NCI-H187 treated with DMSO at 0.1 percent for 48 hours (cell line): ENCODE results near the gene TSPAN13.

ENCODE experiments used
- DNase-seq: peaks from one replicate; lab custom pipeline; 2025; lab: John Stamatoyannopoulos, UW

The TSPAN13 gene

DNA sequence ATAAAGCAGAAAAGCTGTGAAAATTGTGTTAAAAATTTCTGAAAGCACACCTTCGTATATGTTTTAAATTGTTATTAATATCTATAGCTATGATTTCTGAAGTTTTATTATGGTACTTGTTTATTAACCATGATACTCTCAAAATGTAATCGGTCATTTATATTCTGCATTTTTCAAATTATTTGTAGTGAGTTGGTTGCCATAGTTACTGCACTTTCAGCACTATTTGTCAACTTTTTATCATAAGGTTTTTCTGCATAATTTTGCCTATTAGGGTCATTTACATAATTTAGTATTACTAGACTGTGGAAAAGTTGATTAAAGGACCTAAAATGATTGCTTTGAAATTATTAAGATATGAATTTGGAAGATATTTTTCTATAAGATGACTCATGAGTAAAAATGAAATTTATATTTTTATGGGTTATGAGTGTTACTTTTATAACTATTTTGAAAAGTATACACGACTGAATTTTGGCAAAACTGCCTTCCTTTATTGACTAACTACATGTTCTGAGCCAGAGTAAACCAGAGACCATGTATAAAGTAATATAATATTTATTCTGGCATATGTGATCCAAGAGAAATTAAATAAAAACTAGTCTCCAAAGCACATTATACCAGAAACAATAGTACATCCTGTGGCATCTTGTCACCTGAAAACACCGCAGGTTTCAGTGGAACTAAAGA is 59.1 kb downstream of the TSPAN13 start:
- DNase-seq, result no peak

GRCh38 chr7:16813232-16813616 is 59.7 kb downstream of the TSPAN13 start:
- no peak for DNase-seq

DNA sequence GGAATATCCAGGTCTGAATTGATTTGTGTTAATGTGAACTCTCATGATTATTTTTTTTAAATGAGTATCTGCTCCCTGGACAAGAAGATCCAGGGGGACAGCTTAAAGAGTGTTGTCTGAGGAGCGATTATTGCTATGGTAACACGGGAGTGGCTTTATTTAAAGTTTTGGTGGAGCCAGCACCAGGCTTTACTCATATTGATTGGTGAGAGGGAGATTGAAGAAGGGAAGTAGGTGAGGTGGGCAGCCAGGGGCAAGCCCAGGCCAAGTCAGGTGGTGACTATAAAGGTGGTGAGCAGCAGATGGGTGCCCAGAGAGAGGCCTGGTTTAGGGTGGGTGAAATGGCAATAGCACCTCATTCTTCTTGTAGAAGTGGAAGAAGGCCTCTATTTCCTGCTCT is 61.4 kb downstream of the TSPAN13 start:
- DNase-seq, result no peak

DNA sequence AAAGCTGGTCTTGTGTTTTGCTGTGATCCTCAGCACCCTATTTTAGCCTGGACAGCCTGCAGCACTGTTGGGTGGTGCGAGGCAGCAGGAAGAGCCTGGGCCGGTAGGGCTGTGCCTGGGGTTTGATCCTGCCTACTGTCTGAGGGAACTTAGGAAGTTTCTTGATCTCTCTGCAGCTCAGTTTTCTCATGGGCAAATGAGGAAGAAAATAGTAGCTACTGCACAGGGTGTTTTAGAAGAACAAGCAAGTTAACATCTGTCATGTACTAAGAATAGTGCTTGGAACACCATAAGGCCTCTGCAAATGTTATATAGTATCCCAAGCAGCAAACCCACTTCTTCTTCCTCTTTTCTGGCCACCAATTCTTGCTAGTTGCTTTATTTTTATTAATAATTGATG is 63.3 kb downstream of the TSPAN13 start:
- DNase-seq, result no peak

DNA sequence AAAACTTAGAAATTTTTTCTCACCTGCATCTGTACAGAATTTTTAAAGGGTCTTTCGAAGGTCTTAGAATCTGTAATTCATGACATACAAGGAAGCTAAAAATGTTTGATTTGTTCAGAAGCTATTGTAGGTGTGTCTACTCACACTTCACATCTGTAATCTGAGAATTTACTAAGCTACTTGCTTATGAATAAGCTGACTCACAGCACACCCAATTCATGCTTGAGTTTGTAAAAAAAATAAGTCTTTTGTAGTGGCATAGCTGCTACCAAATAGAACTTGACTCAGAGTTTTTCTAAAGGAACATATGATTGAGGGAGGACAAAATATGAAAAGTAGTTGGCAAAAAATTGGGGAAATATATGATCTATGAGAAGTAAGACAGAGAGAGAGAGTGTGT is 64.0 kb downstream of the TSPAN13 start:
- DNase-seq, result no peak

GRCh38 chr7:16818732-16819131 is 65.2 kb downstream of the TSPAN13 start:
- no peak for DNase-seq

DNA sequence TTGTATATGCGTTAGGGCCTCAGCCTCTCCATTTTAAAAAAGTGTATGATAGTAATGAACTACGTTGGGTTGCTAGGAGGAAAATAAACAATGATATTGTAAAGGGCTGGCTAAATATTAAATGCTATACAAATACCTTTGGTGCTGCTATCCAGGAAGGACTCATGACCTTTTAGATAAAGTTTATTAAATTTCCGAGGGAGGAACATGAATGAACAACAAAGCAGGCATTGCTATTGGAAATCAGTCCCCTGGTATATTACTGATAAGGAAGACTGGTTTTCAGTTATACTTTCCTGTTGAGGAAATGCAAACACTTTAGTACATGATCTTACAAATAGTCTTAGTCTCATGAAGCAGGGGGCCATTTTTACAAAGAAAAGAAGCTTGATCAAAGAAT is 68.5 kb downstream of the TSPAN13 start:
- no peak for DNase-seq

- no peak for DNase-seq
These were observed 72.5 kb downstream of the TSPAN13 start for GRCh38 chr7:16826060-16826459.

DNA sequence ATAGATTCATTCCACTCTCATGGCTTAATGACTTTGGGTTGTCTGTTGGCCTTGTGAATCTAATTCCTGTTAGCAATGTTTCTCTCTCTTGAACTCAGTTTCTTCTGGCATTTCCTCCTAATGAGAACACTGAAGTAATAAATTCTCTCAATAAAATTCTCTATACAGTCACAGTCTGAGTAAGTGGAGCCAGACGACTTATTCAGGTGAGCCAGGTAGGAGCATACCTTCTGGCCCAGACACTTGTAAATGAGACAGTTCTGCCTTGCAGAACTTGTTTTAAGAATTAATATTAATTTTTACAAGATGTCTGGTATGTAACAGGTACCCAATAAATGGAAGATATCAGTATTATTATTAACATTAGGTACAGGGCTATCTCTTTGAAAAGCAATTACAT is 79.8 kb downstream of the TSPAN13 start:
- DNase-seq, result no peak
